Endothelial cell of umbilical vein (primary cell): ENCODE data around the gene CNTNAP2. TPM values are rescaled to one million over a fixed set of nuclear protein-coding genes. Genes with fewer than 3 reads are reported as not detected.

Experiments
- BruUV-seq: library from RNA; stranded (reverse); fragments of 400-500 nt; replicated peaks from 2 replicates; lab custom pipeline; 2021; lab: Mats Ljungman, UMichigan
- CTCF ChIA-PET: fragments of 300-600, 350-600 bp; sonication (Branson Sonifier 250); formaldehyde crosslinking; loops from one replicate; lab custom pipeline; 2021; ENCODE audit warnings: antibody characterized with exemption, inconsistent platforms; lab: Charles Lee
- POLR2A ChIA-PET: fragments of 300-600, 350-600 bp; sonication (Branson Sonifier 250); formaldehyde crosslinking; loops from one replicate; lab custom pipeline; 2021; ENCODE audit warnings: antibody characterized with exemption, inconsistent platforms; lab: Charles Lee
- DNase-seq: peaks from one replicate; pipeline ENCODE4 v3.0.0-alpha.2; 2011; ENCODE audit warnings: low read depth, low spot score
- FAIRE-seq: peaks from 2 replicates; lab custom pipeline; 2011; peaks lifted over from hg19 to GRCh38; lab: Jason Lieb, UNC
- H2AFZ ChIP-seq: 2 replicates; pipeline ENCODE4 v1.6.0; 2012; ENCODE audit warnings: low read depth, low read length, control low read depth, inconsistent platforms
- H3K27ac ChIP-seq: 2 replicates; pipeline ENCODE4 v1.5.1; 2011; ENCODE audit warnings: low read depth, mild to moderate bottlenecking, control low read depth, low read length, moderate library complexity; ENCODE audit not compliant: insufficient read depth
- H3K27me3 ChIP-seq, 2 experiments: 2 replicates each; pipeline versions ENCODE4 v1.6.0 to v1.6.1; 2011; ENCODE audit warnings: low read length in 2 of 2, mixed read lengths in 1 of 2; ENCODE audit not compliant: control insufficient read depth in 2 of 2, insufficient read depth in 2 of 2
- H3K36me3 ChIP-seq, 2 experiments: 2 replicates in 1 of 2; 3 replicates in 1 of 2; pipeline ENCODE4 v1.5.1; 2011; ENCODE audit warnings: low read length in 2 of 2, mild to moderate bottlenecking in 1 of 2, moderate library complexity in 1 of 2; ENCODE audit not compliant: control insufficient read depth in 2 of 2, insufficient read depth in 2 of 2; ENCODE audit errors: extremely low read depth in 1 of 2
- H3K4me1 ChIP-seq: 3 replicates; pipeline ENCODE4 v1.5.1; 2011; ENCODE audit warnings: mild to moderate bottlenecking, low read length; ENCODE audit not compliant: control insufficient read depth, insufficient read depth; ENCODE audit errors: extremely low read depth
- H3K4me2 ChIP-seq: 2 replicates; pipeline ENCODE4 v1.6.1; 2011; ENCODE audit warnings: low read length, control low read depth, mixed read lengths; ENCODE audit not compliant: insufficient read depth
- H3K4me3 ChIP-seq, 3 experiments: fragments of 200-600 bp in 1 of 3; sonication (generic), shearing (Covaris generic) in 1 of 3; replicated peaks in 1 of 3; 2 replicates each; pipeline ENCODE4 v1.5.1; 2011 to 2016; ENCODE audit warnings: control low read depth in 3 of 3, low read length in 3 of 3, mild to moderate bottlenecking in 2 of 3, inconsistent platforms in 1 of 3, low read depth in 1 of 3, moderate library complexity in 1 of 3; ENCODE audit not compliant: insufficient read depth in 1 of 3
- H3K79me2 ChIP-seq: 2 replicates; pipeline ENCODE4 v1.6.0; 2012; ENCODE audit warnings: low read length, inconsistent platforms; ENCODE audit not compliant: control insufficient read depth, insufficient read depth
- H3K9ac ChIP-seq: replicated peaks from 2 replicates; pipeline ENCODE3; 2011; ENCODE audit warnings: low read length, control low read depth; ENCODE audit not compliant: insufficient read depth; ENCODE audit errors: extremely low read depth
- H3K9me1 ChIP-seq: replicated peaks from 3 replicates; pipeline ENCODE4 v1.6.0; 2011; ENCODE audit warnings: mild to moderate bottlenecking, low read length; ENCODE audit not compliant: control insufficient read depth, insufficient read depth; ENCODE audit errors: extremely low read depth
- H3K9me3 ChIP-seq: replicated peaks from 2 replicates; pipeline ENCODE4 v1.5.1; 2012; ENCODE audit warnings: low read length, inconsistent platforms; ENCODE audit not compliant: control insufficient read depth, insufficient read depth
- H4K20me1 ChIP-seq: replicated peaks from 2 replicates; pipeline ENCODE3; 2011; ENCODE audit warnings: mild to moderate bottlenecking, low read length; ENCODE audit not compliant: control insufficient read depth, insufficient read depth; ENCODE audit errors: extremely low read depth
- CTCF ChIP-seq, 2 donors: IDR thresholded peaks; 1 replicate in 1 of 2; 2 replicates in 1 of 2; pipeline ENCODE4 v1.5.1; 2011; ENCODE audit warnings: low read length in 2 of 2, mild to moderate bottlenecking in 2 of 2, moderate library complexity in 2 of 2, control low read depth in 1 of 2, inconsistent platforms in 1 of 2, low read depth in 1 of 2; ENCODE audit not compliant: insufficient read depth in 1 of 2; ENCODE audit errors: extremely low read depth in 1 of 2
- EZH2 ChIP-seq: IDR thresholded peaks from 2 replicates; pipeline ENCODE4 v1.6.1; 2012; ENCODE audit warnings: borderline replicate concordance, low read depth, mild to moderate bottlenecking, moderate library complexity, low read length, inconsistent platforms; ENCODE audit not compliant: severe bottlenecking
- FOS ChIP-seq: IDR thresholded peaks from 2 replicates; pipeline ENCODE4 v1.6.1; 2011; ENCODE audit warnings: mild to moderate bottlenecking, low read length, moderate library complexity, borderline replicate concordance; ENCODE audit not compliant: insufficient read depth
- GATA2 ChIP-seq: IDR thresholded peaks from 2 replicates; pipeline ENCODE4 v1.7.0; 2011; ENCODE audit warnings: low read depth, mild to moderate bottlenecking, moderate library complexity, mixed read lengths, low read length; ENCODE audit not compliant: insufficient read length, insufficient read depth
- JUN ChIP-seq: IDR thresholded peaks from 2 replicates; pipeline ENCODE4 v1.6.1; 2011; ENCODE audit warnings: borderline replicate concordance, low read depth; ENCODE audit not compliant: insufficient read length, insufficient read depth
- MAX ChIP-seq: IDR thresholded peaks from 2 replicates; pipeline ENCODE4 v1.6.1; 2011; ENCODE audit not compliant: insufficient read depth, insufficient read length
- MYC ChIP-seq: IDR thresholded peaks from one replicate; pipeline ENCODE4 v1.6.1; 2011; ENCODE audit warnings: mild to moderate bottlenecking, low read depth, low read length
- POLR2A ChIP-seq: IDR thresholded peaks from 2 replicates; pipeline ENCODE4 v1.6.1; 2012; ENCODE audit warnings: low read depth, mild to moderate bottlenecking, control low read depth, low read length
- POLR2AphosphoS5 ChIP-seq: IDR thresholded peaks from 2 replicates; pipeline ENCODE4 v1.6.1; 2012; ENCODE audit warnings: low read depth, mild to moderate bottlenecking, control low read depth, low read length, moderate library complexity; ENCODE audit not compliant: insufficient read depth
- dilution Hi-C: fragments of 300-500 bp; cut with MboI; formaldehyde crosslinking; loops from one replicate; pipeline ENCODE4 v1.15.0; 2019; ENCODE audit warnings: low sequenced_read_pairs; ENCODE audit not compliant: extremely low pct_ligation_motif_present
- intact Hi-C: fragments of 100-400 bp; cut with micrococcal nuclease; formaldehyde crosslinking; loops from one replicate; pipeline ENCODE4 v1.10.0; 2022
- polyA plus RNA-seq, 4 experiments: library from polyadenylated mRNA; depleted of rRNA in 3 of 4; stranded (reverse) in 3 of 4; unstranded in 1 of 4; fragments of >200 nt; gene quantifications; 2 replicates each; pipeline versions ENCODE4 v1.2.1 to v1.2.3, GENCODE V29; 2011 to 2012; ENCODE audit warnings: missing spikeins in 1 of 4
- total RNA-seq: library from RNA; stranded (reverse); gene quantifications from 2 replicates; pipeline ENCODE4 v1.2.3, GENCODE V29; 2021

CNTNAP2 gene
- total and polyA plus RNA-seq, 2 donors (not counting 3 experiments of a cell fraction or from before 2014, with no cell fraction given): not detected

GRCh38 chr7:147305827-147306226 lies 1189.2 kb downstream of the CNTNAP2 start:
- ChIA-PET CTCF (no interaction called here), POLR2A (no interaction called here)
- Histone ChIP-seq H3K4me2 (no peak overlapping the region), H4K20me1 (no peaks in the 10 kb centered on the region), H3K9me1 (no peaks in the 10 kb centered on the region), H3K27me3 (no peaks in the 10 kb centered on the region), H3K9me3 (peaks cover 4% of the 10 kb centered on the region), H2AFZ (no peak overlapping the region), H3K4me1 (no peaks in the 10 kb centered on the region), H3K4me3 (no peak overlapping the region), H3K36me3 (no peaks in the 10 kb centered on the region), H3K79me2 (no peaks in the 10 kb centered on the region), H3K9ac (no peak overlapping the region), H3K27ac (no peak overlapping the region)
- no peak for FAIRE-seq
- BruUV-seq: no TSS peak
- intact Hi-C loops: no loop called here
- dilution Hi-C loops: no loop called here
- TF ChIP-seq POLR2AphosphoS5: no peak
- TF ChIP-seq JUN: no peak
- TF ChIP-seq EZH2: no peak
- no peak for TF ChIP-seq POLR2A
- no peak for TF ChIP-seq FOS
- no peak for TF ChIP-seq MYC
- TF ChIP-seq CTCF (IDR thresholded peaks at IDR 0.05; ENCODE audit: extremely low read depth in 1 of 2, insufficient read depth in 1 of 2, low read depth in 1 of 2, low read length in 2 of 2): no peak
- no peak for TF ChIP-seq GATA2
- TF ChIP-seq MAX: no peak
- DNase-seq: no peak
